ENCODE data around the gene ATP5MC3. TPM values are rescaled to one million over a fixed set of nuclear protein-coding genes. Genes with fewer than 3 reads are reported as not detected.

Gene ATP5MC3
- total RNA-seq, 1 experiment from 2014 or later, result 389 TPM

- POLR2A ChIA-PET (ENCODE audit: low non-redundant PET), result no interaction called here
- Histone ChIP-seq H3K27ac (ENCODE audit: low read depth, low read length, poor library complexity, severe bottlenecking) (peak overlapping the region; percentile 89), H3K36me3 (ENCODE audit: insufficient read depth, low read length, poor library complexity, severe bottlenecking) (no peaks in the 10 kb centered on the region), H3K4me3 (ENCODE audit: low read depth, low read length, poor library complexity, severe bottlenecking) (peak overlapping the region; percentile 89), H3K27me3 (replicated peaks; ENCODE audit: insufficient read depth, low read depth, low read length, poor library complexity) (no peaks in the 10 kb centered on the region), H3K4me1 (ENCODE audit: insufficient read depth, low read length, poor library complexity, severe bottlenecking) (peaks cover 18% of the 10 kb centered on the region), H3K9me3 (ENCODE audit: low read depth, low read length, poor library complexity, severe bottlenecking) (no peaks in the 10 kb centered on the region)
- TSS peak; percentile 94 for BruUV-seq (replicated peaks)
- DNase-seq (ENCODE audit: low spot score), result no peak
- TF ChIP-seq CTCF (conservative IDR thresholded peaks at IDR 0.05; ENCODE audit: low read depth, low read length) (no peak), EZH2 (IDR thresholded peaks at IDR 0.05; ENCODE audit: borderline replicate concordance, low read depth, low read length, poor library complexity, severe bottlenecking) (no peak)
- intact Hi-C loops (cut with micrococcal nuclease; ENCODE audit: unreplicated experiment), result no loop called here
- CTCF ChIA-PET, result interaction anchor here (0.5 kb wide), 1 partner anchor 159 kb away, joined by 3 read pairs; no protein-coding TSS in a partner anchor
Measured at GRCh38 chr2:175168564-175168945, 13.0 kb downstream of the ATP5MC3 start.

- peak within 1 kb of the TSS; percentile 89 for H3K27ac ChIP-seq (ENCODE audit: low read depth, low read length, poor library complexity, severe bottlenecking)
- H3K4me1 ChIP-seq (ENCODE audit: insufficient read depth, low read length, poor library complexity, severe bottlenecking), result peaks cover 18% of the 10 kb centered on the region
- H3K4me3 ChIP-seq (ENCODE audit: low read depth, low read length, poor library complexity, severe bottlenecking), result peak within 1 kb of the TSS; percentile 89
- no peak for TF ChIP-seq EZH2 (IDR thresholded peaks at IDR 0.05; ENCODE audit: borderline replicate concordance, low read depth, low read length, poor library complexity, severe bottlenecking)
- TF ChIP-seq CTCF (conservative IDR thresholded peaks at IDR 0.05; ENCODE audit: low read depth, low read length), result no peak
- ChIA-PET CTCF (interaction anchor here (0.5 kb wide), 1 partner anchor 158 kb away, joined by 3 read pairs; no protein-coding TSS in a partner anchor), POLR2A (ENCODE audit: low non-redundant PET) (no interaction called here)
- H3K9me3 ChIP-seq (ENCODE audit: low read depth, low read length, poor library complexity, severe bottlenecking), result no peaks in the 10 kb centered on the region
- intact Hi-C loops (cut with micrococcal nuclease; ENCODE audit: unreplicated experiment), result no loop called here
- DNase-seq (ENCODE audit: low spot score), result peak; percentile 100
- H3K27me3 ChIP-seq (replicated peaks; ENCODE audit: insufficient read depth, low read depth, low read length, poor library complexity), result no peaks in the 10 kb centered on the region
- no peaks in the 10 kb centered on the region for H3K36me3 ChIP-seq (ENCODE audit: insufficient read depth, low read length, poor library complexity, severe bottlenecking)
- BruUV-seq (replicated peaks), result no TSS peak
Measured at GRCh38 chr2:175167792-175168563, 13.5 kb downstream of the ATP5MC3 start, which contains the start of gene ATF2. Gene ATF2, minus strand, starts transcription at chr2:175168203. Its CDS starts 31,760 bp downstream, at chr2:175136443.

GRCh38 chr2:175167076-175167791 is 14.3 kb downstream of the ATP5MC3 start:
- Histone ChIP-seq H3K27ac (ENCODE audit: low read depth, low read length, poor library complexity, severe bottlenecking) (peak overlapping the region; percentile 89), H3K36me3 (ENCODE audit: insufficient read depth, low read length, poor library complexity, severe bottlenecking) (no peaks in the 10 kb centered on the region), H3K4me1 (ENCODE audit: insufficient read depth, low read length, poor library complexity, severe bottlenecking) (peaks cover 18% of the 10 kb centered on the region), H3K9me3 (ENCODE audit: low read depth, low read length, poor library complexity, severe bottlenecking) (no peaks in the 10 kb centered on the region), H3K27me3 (replicated peaks; ENCODE audit: insufficient read depth, low read depth, low read length, poor library complexity) (no peaks in the 10 kb centered on the region), H3K4me3 (ENCODE audit: low read depth, low read length, poor library complexity, severe bottlenecking) (peak overlapping the region; percentile 89)
- peak; percentile 53 for DNase-seq (ENCODE audit: low spot score)
- TSS peak; percentile 47 for BruUV-seq (replicated peaks)
- POLR2A ChIA-PET (ENCODE audit: low non-redundant PET), result interaction anchor here (0.6 kb wide), 1 partner anchor 955 kb away, joined by 3 read pairs; no protein-coding TSS in a partner anchor
- intact Hi-C loops (cut with micrococcal nuclease; ENCODE audit: unreplicated experiment), result no loop called here
- CTCF ChIA-PET, result no interaction called here
- TF ChIP-seq CTCF (conservative IDR thresholded peaks at IDR 0.05; ENCODE audit: low read depth, low read length) (no peak), EZH2 (IDR thresholded peaks at IDR 0.05; ENCODE audit: borderline replicate concordance, low read depth, low read length, poor library complexity, severe bottlenecking) (no peak)

All from A673 (cell line).